GM19452 (cell line): ENCODE results near the gene PPP1R14C.
"Not testable (repeated sequence)": the region's sequence is repeated elsewhere in the genome, so short reads cannot be mapped to it uniquely, and the experiment has no call there.

Experiments
- ATAC-seq: cut with Tn5 transposase; IDR thresholded peaks from one replicate; pipeline ENCODE4 v1.9.1; 2021; ENCODE audit not compliant: unreplicated experiment

Gene PPP1R14C

DNA sequence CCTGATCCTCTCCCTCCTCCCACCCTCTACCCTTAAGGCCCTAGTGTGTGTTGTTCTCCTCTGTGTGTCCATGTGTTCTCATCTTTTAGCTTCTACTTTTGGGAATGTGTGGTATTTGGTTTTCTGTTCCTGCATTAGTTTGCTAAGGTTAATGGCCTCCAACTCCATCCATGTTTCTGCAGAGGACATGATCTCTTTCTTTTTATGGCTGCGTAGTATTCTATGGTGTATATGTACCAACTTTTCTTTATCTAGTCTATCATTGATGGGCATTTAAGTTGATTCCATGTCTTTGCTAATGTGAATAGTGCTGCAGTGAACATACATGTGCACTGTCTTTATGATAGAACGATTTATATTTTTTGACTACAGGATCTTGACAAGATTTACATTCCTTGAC lies 44.6 kb downstream of the PPP1R14C start:
- ATAC-seq, result not testable (repeated sequence)

DNA sequence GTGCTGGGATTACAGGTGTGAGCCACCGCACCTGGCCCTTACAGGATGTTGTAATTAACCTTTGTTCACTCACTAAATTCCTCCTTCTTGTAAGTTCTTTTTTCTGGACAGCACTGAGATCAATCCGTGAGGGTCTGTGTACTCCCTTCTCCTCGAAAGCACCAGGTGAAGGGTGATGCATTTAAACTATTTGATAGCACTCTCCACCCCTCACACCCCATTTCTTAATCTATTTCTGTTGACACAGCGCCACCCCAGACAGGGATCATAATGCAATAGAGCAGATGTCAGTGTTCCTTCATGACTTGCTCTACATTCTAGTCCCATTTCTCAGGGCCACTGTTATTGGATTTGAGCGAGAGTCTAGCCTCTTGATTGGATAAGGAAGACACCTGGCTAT lies 46.3 kb downstream of the PPP1R14C start:
- ATAC-seq, result no peak

- no peak for ATAC-seq
Observed at GRCh38 chr6:150191809-150192208, 49.0 kb downstream of the PPP1R14C start.

DNA sequence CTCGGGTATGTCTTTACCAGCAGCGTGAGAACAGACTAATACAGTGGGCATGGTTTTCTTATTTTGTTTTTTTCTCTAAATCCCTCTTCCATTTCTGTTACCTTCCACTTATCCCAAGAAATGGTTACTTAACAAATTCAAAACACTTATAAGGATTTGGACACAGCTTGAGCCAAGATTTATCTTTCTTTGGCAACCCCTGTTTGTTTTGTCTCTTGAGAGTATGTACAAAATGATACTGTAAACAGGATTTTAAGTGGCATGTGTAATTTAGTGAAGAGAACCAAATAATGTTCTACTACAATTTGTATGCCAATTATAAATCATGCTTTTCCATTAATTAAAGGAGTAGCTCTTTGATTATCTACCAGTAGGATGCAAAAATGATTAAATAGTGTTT lies 51.4 kb downstream of the PPP1R14C start:
- ATAC-seq, result no peak

DNA sequence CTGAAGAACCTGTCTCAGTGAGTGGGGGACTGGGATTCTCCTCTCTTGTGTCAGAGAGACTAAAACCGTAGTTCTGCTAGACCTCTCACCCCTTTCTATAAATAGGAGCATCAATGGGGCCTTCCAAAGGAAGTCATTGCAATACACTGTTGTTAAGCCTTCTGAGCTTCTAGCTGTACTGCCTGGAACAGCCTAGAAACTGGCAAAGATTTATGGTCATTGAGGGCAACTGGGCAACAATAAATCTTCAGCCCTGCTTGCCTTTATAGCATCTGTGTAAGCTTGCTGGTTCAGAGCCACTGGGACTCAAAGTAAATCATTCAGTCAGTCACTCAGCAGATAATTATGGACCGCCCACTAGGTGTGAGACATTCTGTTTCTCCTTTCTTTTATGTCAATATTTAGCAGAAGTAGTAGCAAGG lies 53.2 kb downstream of the PPP1R14C start:
- no peak for ATAC-seq

DNA sequence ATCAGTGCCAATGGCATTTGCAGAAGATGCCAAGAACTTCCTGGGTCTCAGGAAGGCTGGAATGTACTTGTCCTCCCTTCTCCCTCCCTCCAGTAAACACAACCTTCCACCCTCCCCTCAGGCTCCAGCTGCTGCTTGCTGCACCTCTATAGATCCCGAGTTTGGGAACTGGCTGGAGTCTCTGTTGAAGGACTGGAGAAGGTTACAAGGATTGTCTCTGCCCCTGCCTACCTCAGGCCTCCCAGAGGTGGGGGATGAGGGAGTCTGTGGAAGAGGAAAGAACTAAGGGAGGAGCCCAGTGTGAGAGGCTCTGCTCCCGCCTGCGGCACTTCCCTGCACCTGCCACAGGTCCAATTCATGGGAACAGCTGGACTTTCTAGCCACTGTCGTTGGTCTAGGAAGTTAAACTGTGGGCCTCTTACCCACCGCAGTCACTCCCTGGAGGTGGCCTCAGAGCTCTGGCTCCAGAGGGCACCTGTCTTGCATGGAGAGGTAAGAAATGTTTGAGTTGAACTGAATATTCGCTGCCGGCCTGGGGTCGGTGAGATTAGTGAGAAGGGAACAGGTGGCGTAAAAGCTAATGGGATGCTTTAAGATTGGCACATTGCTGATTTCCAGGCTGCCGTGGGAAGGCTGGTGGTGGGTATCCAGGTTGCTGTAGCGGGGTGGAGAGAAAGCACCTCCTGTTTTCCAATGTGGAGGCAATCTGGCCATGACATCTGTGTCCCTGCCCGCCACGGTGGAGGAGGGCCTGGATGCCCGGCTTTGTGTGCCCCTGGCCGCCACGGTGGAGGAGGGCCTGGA lies 54.3 kb downstream of the PPP1R14C start:
- ATAC-seq, result no peak

GRCh38 chr6:150198532-150198931 lies 55.7 kb downstream of the PPP1R14C start:
- ATAC-seq, result no peak

DNA sequence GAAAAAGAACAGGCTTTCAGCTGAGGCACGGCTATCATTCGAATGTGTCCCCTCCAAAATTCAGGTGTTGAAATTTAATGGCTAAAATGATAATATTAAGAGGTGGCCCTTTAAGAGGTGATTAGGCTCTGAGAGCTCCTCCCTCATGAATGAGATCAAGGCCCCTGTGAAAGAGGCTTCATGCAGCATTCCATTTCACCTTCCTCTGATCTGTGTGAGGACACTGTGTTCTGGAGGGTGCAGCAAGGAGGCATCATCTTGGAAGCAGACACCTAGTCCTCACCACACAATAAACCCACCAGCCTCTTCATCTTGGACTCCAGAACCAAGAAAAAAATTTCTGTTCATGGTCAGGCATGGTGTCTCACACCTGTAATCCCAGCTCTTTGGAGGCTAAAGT lies 56.4 kb downstream of the PPP1R14C start:
- no peak for ATAC-seq

GRCh38 chr6:150200428-150201100 lies 57.7 kb downstream of the PPP1R14C start:
- ATAC-seq, result no peak

GRCh38 chr6:150201285-150201684 lies 58.4 kb downstream of the PPP1R14C start:
- no peak for ATAC-seq

- no peak for ATAC-seq
Observed at GRCh38 chr6:150201772-150202329, 59.0 kb downstream of the PPP1R14C start.

DNA sequence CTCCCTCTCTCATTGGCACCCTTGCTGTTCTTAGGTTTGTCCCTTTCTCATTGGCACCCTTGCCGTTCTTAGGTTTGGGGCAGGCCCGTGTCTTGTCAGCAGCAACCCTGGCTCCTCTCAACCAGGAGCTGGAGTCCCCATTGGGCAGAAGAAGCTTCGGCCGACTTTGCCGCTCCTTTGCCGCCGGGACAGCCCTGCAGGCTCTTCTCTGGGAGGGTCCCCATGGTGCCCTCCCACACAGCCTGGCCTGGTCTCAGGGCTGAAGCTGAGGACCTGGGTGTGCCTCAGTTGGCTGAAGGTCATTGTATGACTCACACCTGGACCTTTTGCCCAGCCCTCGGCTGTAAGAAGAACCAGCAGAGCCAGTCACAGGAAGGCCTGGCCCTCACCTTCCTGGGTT lies 59.6 kb downstream of the PPP1R14C start:
- ATAC-seq, result no peak

DNA sequence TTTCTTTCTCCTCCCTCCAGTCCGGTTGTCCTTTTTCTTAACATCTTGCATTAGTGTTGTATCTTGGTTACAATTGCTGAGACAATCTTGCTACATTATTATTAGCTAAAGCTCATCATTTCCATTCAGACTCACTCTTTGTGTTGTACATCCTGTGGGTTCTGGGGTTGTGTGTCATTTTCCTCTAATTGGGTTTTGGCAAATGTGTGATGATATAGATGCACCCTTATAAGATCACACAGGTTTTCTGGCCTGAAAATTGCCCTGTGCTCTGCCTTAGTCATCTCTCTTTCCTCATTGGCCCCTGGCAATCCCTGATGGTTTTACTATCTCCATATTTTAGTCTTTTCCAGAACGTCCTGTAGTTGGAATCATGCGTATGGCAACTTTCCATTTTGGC lies 60.1 kb downstream of the PPP1R14C start:
- no peak for ATAC-seq

GRCh38 chr6:150203378-150203777 lies 60.5 kb downstream of the PPP1R14C start:
- ATAC-seq, result no peak

DNA sequence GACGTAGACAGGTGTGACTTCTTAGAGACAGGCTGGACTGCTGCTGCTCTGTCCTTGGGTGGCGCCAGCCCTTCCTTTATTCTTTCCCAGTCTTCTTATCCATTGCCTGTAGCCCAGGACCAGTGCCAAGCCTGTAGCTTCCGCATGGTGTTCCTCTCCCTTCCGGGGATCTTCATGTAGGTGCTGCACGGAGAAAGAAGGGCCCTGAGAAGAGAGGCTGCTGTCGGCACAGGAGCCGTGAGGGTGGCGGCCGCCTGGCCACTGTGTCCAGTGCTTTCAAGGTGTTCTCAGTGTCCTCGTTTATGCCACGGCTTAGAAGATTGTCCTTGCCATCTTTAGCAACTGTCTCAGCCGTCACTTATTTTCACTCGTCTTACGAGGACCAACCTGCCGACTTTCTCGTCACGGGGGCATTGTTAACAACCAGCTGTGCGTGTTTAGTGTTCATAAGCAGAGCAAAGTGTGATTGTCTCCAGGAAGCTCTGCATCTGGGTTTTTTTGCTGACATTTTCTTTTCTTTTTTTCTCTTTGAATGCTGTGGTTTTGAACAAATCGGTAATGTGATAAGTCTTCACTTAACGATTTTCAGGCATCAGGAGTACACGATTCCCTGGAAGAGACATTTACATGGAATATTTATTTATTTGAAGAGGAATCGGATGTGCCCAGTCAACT lies 61.2 kb downstream of the PPP1R14C start:
- ATAC-seq, result no peak

DNA sequence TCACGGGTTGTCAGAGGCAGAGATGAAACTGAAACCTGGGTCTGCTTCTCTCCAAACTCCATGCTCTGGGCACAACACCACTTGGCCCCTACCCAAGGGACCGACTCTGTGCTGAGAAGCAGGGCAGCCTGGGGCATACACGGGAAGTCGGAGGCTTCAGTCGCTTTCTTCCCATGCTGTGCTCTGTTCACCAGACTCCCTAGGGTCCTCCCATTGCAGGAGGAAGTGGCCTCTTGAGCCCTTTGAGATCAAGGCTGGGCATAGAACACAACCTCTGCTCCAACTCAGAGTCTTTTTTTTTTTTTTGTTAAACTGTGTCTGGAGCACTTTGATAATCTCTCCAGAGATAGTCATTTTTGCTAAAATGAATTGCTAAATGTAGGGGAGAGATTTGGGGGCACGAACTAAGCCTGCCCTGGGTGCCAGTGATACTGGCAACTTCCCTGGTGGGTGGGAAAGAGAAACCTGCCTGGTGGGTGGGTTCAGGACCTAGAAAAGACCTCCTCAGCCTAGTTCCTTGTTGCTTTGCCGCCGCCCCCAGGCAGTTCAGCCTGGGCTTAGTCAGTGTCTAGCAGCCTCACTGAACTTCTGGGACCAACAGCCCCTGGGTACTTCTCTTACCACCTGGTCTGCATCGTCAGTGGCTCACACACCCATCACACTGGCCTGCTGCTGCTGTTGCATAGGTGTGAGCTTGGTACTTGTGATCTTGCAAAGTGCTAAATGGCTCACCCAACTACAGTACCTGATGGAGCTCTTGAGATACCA lies 62.0 kb downstream of the PPP1R14C start:
- ATAC-seq, result no peak

DNA sequence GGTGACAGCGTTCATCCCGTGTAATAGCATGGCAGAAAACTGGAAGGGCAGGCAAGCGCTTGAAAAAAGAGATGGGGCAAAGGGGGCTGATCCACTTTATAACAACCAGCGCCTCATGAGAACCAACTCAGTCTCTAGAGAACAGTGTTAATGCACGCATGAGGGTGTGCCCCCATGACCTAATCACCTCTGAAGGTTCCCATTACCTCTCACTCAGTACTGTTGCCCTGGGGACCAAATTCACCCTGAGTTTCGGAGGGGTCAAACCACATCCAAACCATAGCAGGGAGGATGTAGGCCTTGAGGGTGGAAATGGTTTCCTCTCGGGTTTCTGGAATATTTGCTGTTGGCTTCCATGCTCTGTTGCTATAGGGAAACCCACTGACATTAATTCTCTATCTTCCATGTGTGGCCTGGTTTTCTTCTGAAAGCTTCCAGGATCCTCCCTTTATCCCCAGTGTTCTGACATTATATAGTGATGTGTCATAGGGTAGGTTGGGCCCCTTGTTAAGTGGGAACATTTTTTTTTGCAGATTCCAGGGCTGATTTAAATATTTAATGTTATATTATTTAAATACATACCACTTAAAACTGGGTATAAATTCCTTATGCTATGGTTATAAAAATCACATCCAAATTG lies 65.2 kb downstream of the PPP1R14C start:
- no peak for ATAC-seq

- ATAC-seq, result no peak
Observed at GRCh38 chr6:150208611-150209352, 65.9 kb downstream of the PPP1R14C start.

DNA sequence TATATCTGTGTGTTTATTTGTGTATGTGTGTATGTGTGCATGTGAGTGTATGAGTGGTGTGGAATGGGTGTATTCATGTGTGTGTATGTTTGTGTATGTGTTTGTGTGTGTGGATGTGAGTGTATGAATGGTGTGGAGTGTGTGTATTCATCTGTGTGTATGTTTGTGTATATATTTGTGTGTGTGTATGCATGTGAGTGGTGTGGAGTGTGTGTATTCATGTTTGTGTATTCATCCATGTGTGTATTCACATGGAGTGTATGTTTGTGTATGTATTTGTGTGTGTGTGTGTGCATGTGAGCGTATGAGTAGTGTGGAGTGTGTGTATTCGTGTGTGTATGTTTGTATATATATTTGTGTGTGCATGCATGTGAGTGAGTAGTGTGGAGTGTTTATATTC lies 66.6 kb downstream of the PPP1R14C start:
- no peak for ATAC-seq
